ENCODE results near the gene BRD7.

BRD7 gene

DNA sequence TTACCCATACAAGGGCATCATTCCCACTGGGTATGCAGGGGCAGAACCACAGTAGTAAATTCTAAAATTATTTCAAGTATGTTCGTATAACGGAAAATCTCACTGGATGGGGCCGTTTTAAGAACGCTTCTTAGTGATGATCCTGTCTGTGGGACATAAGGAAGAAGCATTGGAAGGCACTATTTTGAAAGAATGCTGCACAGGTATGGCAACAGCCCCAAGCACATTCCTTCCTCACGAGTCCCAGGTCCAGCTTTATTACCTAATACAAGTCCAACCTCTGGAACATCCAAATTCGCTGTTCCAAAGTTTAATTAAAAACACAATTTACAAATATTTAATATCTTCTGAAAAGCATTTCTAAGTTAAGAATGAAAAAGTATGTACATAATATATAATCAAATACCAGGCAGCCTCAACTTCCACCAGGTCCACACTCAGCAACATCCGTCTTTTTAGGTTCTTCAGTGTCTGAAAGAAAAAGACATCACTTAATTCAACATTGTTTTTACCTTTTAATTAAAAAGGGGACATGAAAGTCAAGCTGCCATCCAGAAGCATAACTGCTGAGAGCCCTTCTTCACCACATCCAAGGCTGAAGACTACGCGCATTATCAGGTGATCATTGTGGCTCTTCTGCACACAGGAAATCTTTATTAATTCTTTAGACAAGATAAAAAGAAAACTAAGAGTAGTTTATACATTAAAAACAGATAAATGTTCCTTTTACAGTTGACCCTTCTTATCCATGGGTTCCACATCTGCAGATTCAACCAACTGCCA is 49.8 kb downstream of the BRD7 start:
- DNase-seq: no peak

DNA sequence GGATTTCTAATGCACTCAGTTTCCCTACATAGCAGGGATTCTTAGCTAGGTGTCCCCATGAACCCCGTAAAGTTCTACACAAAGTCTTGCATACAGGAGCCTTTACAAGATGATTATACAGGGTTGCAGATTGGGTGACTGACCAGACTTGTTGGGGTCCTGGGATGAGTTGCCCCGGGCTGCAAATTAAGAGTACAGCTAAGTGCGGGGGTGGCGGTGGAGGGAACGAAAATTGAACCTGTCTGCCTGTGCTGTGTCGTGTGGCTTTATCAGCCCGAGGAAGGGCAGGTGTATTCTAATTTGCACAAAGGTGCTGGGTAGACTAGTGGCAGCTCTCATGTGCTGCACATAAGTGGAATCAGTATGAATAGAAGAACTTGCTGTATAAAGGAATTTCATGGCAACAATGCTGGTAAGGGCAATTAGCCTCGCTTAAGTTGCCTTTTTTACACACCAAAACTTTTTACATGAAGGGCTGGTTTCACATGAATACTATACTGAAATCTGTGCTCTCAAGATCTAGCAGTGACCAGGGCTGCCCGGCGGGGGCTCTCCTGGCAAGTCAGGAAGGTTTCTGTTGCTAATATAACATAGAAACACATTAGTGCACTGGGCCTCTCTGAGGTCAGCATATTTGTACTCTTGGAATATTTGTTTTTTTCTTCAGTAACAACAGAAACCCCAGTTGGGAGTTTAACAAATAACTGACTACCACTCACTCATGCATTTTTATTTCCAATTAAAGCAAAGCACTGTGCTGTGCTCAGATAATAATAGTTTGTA is 51.7 kb downstream of the BRD7 start:
- DNase-seq: no peak

DNA sequence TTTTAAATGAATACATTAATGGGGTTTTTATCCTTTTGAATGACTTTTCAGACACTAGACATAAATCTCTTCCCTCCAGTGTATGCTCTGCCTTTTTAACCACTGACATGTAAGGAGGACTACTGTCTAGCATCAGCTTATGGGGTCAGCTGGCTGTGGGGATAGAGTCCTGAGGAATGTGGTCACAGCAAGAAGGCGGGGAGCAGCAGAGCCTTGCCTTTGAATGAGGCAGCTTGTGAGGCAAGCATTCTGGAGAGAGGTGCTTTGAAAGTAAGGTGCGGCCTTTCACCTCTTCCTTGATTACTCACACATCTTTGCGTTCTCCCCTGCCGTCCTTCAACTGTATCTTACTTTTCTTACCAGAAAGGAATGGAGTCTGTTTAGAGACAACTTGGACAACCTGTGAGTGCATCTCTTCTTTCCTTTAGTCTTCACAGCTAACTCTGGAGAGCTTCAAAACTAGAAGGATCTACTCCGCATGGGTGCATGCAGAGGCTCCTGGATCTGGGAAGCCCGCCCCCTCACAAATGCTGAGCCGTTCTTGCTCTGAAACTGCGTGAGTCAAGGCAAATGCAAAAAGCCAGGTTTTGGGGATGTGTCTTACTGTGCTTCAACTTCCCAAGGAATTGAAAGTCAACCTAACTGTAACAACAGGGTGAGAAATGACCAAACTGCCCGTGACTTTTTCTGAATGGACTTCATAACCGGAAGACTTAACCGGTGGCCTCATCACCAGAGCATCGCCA is 52.5 kb downstream of the BRD7 start:
- no peak for DNase-seq

DNA sequence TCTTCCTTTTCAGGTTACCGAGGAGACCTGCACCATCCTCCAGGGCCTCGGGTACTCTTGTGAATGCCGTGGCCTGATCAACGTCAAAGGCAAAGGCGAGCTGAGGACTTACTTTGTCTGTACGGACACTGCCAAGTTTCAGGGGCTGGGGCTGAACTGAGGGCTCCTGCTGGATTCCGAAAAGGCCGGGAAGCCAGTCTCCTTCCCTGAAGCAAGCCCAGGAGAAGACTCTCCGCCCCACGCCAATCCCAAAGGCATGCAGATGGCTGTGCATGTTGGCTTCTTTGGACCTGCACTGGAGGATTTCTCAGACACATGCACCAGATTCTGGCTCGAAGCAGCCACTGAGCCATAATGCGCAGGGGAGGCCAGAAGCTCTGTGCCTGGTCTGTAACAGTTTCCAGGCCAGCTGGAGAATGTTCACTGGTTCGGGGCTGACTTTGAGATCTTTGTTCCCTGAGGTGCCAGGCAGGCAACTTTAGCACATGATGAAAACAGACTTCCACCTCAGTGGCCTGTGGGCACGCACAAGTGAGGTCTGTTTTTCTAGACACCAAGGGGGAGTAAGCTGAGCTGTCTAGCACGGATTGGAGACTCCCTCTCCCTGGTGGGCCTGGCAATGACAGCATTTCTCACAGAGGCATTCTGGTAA is 53.3 kb downstream of the BRD7 start:
- DNase-seq: no peak

DNA sequence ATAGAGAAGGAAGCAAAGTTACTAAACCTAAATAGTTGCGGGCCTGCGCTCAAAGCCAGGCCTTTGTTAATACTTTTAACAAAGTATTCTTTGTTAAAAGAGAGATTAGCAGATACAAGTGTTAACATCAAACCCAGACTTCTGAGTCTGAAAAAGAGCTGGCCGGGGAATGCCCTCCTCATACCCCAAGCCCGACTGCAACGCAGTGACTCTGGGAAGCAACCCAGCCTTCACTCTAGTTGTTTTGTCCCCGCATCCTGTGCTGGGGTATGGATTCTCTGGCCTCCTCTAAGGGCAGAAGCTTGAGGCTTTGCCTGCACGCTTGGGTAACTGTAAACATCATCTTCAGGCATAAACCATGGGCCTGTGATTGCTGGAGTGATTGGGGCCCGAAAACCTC is 54.1 kb downstream of the BRD7 start:
- no peak for DNase-seq

DNA sequence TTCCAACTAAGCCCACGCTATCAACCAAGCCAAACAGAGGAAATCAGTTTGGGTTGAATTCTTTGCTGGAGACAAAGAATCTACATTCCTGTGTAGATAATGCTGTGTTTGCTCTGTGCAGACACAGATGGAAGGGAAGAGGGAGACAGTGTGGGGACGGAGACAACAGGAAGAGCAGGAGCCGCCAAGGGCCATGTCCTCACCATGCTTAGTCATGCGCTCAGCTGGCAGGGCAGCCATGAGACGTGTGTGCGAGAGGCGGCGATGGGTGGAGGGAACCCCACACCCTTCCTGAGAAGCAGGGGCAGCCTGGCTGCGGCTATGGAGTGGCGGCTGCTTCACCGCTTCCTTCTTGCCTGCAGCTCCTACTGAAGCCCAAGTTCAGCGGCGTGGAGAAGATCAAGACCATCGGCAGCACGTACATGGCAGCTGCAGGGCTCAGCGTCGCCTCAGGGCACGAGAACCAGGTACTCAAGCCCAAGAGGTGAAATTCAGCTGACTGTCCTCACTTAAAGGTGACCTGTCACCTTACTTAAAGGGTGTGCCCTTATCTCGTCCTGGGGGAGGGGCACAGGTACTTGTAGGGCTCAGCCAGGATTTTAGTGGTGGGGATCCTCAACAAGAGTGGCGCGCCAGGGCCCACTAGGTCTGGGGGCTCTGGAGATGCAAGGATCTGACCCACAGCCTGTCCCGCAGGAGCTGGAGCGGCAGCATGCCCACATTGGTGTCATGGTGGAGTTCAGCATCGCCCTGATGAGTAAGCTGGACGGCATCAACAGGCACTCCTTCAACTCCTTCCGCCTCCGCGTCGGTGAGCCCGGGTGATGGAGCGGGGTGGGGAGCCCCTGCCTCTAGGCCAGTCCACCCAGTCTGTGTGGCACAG is 55.0 kb downstream of the BRD7 start:
- DNase-seq: peak; percentile 90 to 91

DNA sequence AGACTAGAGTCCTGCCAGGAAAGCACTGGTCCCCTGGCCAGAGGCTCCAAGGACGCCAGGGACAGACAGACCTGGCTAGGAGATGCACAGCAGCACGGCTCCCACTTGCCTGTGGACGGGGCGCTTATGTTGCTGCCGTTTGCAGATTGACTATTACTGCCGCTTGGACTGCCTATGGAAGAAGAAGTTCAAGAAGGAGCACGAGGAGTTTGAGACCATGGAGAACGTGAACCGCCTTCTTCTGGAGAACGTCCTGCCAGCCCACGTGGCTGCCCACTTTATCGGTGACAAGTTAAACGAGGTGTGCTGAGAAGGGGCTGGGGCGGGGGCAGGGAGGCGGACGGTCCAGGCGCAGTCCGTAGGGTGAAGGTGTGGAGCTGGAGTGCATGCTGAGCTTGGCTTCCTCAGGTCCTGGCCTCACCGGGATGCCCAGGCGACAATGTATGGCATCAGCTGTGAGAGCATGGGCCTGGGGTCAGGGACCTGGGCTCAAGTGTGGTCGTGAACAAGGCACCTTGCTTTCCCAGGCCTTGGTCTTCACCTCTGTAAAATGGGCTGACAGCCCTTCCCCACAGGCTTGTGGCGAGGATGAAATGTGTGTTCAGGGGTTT is 56.8 kb downstream of the BRD7 start:
- no peak for DNase-seq

DNA sequence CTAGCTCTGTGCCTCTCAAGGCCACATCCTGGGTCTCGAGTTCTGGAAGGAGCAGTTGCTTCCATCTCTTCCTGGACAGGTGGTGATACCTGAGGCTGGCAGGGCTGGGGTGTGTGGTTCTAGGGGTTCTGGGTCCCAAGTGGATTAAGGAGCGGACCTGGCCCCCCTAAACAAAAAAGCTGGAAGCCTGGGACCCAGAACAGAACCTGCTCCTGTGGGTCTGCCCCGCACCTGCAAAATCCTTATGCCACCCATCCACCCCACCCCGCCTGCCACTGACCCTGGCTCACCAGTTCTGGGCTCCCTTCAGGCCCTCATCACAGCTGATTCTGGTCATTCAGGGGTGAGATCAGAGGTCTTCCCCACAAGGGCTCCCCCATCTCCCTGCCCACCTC is 57.7 kb downstream of the BRD7 start:
- DNase-seq: no peak

DNA sequence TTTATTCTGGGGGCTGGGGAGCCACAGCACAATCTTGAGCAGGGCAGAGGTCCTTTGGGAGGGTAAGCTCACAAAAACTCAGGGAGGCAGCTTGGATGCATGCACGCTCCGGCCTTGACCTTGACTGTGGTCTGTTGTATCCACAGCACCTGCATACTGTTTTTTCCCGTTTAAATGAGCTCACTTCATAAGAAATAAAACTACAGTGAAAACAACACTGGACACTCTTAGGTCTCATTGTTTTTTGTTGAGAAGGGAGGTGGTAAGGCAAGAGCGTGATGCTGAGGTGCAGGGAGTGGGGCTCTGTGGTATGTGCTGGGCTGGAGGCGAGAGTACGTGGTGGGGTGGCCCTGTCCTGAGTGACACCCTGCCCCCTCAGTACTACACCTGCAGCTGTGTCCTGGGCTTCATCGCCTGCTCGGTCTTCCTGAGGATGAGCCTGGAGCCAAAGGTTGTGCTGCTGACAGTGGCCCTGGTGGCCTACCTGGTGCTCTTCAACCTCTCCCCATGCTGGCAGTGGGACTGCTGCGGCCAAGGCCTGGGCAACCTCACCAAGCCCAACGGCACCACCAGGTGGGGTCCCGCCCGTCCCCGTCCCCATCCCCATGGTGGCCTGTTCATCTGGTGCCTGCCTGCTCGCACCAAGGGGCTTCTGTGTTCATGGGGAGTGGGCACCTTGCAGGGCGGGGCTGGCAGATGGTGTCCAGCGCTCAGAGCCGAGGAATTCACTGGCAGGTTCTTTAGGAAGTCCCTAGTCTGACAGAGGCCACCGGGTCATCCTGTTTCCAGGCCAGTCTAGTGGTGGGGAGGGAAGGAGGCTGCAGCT is 58.3 kb downstream of the BRD7 start:
- no peak for DNase-seq

DNA sequence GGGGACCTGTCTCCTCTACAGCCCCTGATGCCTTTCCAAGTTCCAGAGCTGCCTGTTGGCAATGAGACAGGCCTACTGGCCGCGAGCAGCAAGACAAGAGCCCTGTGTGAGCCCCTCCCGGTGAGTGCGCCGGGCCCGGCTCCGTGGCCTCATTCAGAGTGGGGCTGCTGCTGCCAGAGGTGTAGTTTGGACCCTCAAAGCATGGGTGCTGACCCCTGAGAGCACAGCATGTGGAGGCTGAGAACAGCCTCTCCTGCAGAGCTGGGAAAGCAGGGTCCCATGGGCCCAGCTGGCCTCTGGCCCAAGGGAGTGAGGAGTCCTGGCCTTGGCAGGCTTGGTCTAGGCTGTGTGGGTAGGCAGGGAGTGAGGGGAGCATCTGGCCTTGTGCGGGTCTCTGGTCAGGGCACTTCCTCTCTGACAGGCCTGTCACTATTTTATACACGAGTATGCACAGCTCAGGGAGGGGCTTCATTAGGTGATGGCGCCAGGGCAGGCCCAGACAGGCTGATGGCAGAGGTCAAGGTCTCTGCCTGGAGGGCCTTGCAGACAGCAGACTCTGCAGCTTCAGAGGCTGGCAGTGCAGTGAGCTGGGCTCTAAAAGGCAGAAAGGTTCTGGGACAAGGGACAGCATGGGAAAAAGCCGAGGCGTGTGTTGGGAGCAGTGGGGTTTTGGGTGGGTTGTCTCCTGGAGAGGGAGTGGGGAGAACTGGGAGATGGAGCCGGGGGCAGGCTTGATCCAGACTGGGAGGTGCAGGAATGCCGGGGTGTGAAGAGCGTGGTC is 59.1 kb downstream of the BRD7 start:
- no peak for DNase-seq

DNA sequence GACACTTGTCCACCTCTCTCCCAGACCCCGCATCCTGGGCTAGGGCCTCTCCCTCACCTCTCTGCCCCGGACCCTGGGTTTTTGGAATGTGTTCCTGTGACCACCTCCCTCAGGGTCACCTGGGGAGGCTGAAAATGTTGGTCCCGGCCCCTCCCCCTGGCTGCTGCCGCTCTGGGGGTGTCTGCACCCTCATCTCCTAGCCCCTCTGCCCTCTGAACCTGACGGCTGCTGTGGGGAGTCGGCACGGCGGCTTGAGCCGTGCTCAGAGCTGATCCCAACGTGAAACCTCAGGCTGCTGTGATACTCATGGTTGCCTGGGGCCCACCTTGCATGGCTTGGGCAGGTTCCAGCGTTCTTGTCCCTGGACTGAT is 59.6 kb downstream of the BRD7 start:
- DNase-seq: no peak

DNA sequence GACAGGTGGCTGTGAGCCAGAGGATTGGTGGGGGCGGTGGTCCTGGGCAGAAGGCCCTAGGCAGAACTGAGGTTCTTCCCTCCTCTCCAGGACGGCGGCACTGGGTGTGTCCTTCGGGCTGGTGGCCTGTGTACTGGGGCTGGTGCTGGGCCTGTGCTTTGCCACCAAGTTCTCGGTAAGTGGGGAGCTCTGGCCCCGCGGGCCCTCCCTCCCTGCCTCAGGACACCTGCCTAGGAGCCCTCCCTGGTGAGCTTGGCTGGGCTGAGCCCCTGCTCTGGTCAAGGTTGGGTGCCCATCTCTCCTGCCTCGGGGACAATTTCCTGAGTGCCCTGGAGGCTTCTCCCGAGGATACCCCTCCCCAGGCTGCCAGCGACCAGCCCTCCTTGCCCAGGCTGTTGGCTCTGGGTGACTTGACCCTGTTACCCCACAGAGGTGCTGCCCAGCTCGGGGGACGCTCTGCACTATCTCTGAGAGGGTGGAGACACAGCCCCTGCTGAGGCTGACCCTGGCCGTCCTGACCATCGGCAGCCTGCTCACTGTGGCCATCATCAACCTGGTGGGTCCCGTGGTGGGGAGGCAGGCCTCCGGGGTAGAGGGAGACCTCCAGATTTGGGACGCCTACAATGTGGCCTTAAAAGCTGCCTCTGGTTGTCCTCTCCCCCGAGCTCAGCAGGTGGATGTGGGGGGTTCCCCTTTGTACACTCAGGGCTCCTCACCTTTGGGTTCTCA is 60.4 kb downstream of the BRD7 start:
- DNase-seq: no peak

DNA sequence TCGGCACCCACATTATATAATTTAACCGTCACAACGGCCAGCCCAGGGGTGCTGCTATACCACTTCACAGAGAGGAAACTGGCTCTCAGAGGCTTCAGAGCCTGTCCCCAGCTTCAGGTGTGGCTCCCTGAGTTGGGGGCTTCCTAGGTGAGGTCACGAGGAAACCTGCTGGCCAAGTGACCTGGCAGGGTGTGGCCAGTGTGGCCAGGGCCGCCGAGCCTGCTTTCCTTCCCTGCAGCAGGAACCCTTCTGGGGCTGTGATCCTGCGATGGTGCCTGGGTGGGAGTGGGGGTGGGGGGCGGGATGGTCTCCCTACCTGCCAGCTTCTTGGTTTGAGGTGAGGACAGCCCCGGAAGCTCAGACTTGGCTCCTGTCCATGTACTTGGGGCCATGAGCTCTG is 62.5 kb downstream of the BRD7 start:
- no peak for DNase-seq

DNA sequence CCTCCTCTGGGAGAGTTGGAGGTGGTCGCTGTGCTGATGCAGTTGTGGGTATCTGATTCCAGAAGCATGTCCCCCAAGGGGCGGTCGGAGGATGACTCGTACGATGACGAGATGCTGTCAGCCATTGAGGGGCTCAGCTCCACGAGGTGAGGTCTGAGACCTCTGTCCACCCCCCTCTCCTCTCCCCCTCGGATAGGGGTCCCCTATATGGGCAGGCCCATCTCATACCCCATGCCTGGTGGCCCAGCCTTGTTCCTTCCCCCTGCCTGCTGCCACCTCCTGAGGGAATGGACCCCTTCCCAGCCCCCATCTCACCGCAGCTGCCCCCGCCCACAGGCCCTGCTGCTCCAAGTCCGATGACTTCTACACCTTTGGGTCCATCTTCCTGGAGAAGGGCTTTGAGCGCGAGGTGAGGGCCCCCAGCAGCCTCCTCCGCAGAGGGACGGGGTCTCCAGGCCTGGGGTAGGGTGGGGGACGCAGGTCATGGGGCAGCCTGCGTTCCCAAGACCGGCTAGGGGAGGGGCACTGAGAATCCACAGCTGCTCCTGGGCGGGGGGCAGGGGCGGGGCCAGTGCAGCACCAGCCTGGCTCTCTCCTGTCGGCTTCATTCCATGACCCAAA is 63.2 kb downstream of the BRD7 start:
- no peak for DNase-seq

DNA sequence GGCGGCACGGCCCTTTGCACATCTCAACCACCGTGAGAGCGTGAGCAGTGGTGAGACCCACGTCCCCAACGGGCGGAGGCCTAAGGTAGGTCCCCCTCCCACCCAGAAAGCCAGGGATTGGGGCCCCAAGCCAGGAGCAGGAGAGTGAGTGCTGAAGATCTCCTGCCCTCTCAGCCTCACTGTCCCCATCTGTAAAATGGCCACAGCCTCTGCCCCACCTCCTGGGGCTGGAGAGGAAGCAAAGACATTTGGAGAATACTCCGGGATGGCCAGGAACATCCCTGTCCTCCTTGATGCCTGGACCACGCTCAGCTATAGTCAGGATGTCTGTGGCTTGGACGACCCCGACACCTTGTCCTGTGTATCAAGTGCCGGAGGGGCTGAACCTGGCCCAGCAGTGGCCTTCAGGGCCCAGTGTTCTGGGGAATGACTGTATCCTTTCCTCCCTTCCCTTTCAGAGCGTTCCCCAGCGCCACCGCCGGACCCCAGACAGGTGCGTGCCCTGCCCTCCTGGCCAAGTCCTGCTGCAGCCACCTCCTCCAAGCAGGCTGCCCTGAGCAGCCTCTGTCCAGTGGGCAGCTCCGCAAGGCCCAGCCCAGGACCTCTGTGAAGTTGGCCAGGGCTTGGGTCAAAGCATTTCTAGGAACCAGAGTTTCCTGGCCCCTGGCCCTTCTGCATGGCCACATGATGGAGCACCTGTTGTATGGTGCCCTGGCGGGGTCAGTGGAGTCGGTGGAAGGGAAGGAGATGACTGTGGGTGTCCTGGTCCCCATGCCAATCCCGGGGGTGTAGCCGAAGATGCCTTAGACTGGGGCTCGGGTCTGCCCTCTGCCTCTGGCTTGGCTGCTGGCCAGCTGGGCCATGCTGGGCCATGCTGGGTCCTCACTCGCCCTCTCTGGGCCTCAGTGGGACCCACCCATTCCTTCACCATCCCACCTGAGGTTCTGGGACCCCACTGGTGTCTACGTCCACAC is 64.0 kb downstream of the BRD7 start:
- no peak for DNase-seq

DNA sequence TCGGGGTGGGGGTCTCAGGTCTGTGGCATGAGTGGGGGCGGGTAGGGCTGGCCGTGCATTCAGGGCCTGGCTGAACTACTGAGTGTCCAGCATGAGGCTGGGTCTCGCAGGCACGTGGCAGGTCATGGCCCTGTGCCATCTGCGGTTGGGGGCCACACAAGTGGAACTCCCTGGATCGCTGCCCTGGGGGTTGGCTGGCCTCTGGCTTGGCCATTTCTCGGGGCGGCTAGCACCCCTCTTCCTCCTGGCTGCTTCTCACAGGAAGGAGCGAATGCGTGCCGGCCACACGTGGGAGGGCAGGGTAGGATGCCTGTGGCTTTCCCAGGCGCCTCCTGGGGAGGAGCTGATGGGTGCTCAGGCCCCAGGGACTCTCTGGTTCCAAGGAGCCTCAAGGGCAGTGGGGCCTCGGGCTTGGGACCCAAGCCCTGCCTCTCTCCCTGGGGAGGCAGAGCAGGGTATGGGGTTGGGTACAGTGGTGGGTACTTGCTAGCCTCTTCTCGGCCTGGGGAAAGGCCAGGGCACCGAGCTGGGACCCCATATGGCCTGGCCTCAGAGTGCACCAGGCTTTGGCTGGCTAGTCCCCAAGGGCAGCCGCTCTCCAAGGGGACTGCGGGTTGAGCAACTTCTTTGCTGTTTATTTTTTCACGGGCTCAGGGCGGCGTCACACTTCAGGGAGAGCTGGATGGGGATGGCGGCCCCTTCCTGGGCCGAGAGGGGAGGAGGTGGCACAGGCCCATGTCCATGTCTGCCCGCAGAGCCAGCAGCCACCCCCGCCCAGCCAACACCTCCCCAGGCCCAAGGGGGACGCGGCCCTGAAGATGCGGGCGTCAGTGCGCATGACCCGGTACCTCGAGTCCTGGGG is 65.0 kb downstream of the BRD7 start:
- DNase-seq: no peak

Data from inflammatory macrophage (primary cell).